Measurements from ENCODE around the gene BBS12.

Gene BBS12

DNA sequence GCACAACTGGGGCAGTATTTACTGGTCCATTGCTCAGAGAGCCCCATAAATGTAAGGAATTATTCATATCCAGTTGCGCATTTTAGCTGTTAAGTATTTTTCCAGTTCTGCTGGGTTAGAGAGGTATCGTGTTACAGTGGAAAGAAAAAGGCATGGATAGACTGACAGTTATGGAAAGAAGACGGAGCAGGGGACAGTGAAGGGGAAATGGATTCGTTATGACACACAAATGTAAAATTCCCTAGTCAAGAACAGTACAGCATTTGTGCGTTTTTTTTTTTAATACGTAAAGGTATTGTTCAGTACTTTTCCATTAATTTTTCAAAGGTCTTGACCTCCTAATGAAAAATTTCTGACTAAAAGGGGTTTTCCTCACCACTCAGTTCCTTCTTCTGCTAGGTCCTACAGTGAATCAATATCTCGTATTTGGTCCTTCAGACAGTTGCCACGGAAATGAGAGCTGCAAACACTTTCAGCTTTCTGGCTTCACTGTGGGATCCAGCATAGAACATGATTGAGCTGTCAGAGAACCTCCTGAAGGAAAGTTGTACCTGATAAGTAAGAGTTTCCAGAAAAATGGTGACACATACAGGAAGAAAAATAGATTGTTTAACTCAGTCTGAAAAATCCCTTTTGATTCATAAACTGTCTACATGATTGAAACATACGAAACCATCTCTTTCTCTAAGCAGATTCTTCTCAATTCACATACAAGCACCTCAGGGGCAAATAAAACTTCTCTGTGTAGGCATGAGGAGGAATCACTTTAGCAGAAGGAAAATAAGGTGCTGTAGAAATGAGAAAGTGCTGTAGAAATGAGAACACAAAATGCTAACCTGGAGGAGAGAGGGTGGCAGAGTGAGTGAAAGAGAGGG is 21.8 kb upstream of the BBS12 start:
- Histone ChIP-seq H2AFZ (ENCODE audit: low read depth, low read length, severe bottlenecking) (no peak overlapping the region), H3K9me2 (replicated peaks; ENCODE audit: insufficient read depth, low read length) (no peaks in the 10 kb centered on the region), H3K4me2 (ENCODE audit: low read depth, low read length, poor library complexity, severe bottlenecking) (no peak overlapping the region)

DNA sequence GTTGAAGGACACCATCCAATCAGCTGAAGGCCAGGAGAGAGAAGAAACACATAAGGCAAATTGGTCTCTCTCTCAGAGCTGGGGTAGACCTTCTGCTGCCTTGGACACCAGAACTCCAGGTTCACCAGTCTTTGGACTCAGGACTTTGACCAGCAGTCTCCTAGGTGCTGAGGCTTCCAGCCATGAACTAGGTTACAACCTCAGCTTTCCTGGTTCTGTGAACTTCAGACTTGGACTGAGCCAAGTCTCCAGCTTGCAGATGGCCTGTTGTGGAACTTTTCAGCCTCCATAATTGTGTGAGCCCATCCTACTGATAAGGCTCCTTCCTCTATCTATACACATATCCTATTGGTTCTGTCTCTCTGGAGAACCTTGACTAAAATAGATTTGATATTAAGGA is 20.6 kb upstream of the BBS12 start:
- TF ChIP-seq EZH2phosphoT487 (conservative IDR thresholded peaks at IDR 0.05; ENCODE audit: low read length), result no peak
- TF ChIP-seq, protein P1, sequence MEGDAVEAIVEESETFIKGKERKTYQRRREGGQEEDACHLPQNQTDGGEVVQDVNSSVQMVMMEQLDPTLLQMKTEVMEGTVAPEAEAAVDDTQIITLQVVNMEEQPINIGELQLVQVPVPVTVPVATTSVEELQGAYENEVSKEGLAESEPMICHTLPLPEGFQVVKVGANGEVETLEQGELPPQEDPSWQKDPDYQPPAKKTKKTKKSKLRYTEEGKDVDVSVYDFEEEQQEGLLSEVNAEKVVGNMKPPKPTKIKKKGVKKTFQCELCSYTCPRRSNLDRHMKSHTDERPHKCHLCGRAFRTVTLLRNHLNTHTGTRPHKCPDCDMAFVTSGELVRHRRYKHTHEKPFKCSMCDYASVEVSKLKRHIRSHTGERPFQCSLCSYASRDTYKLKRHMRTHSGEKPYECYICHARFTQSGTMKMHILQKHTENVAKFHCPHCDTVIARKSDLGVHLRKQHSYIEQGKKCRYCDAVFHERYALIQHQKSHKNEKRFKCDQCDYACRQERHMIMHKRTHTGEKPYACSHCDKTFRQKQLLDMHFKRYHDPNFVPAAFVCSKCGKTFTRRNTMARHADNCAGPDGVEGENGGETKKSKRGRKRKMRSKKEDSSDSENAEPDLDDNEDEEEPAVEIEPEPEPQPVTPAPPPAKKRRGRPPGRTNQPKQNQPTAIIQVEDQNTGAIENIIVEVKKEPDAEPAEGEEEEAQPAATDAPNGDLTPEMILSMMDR (IDR thresholded peaks at IDR 0.05; ENCODE audit: insufficient read depth, low read length, poor library complexity, severe bottlenecking), result no peak
- Histone ChIP-seq H3K79me2 (ENCODE audit: insufficient read depth, low read length) (no peaks in the 10 kb centered on the region), H3K4me2 (ENCODE audit: low read depth, low read length, poor library complexity, severe bottlenecking) (no peak overlapping the region), H2AFZ (ENCODE audit: low read depth, low read length, severe bottlenecking) (no peak overlapping the region), H3K27ac (ENCODE audit: low read depth, low read length) (no peak overlapping the region), H3K27me3 (ENCODE audit: low read length) (no peaks in the 10 kb centered on the region), H3K9me2 (replicated peaks; ENCODE audit: insufficient read depth, low read length) (no peaks in the 10 kb centered on the region), H3F3A (ENCODE audit: insufficient read depth) (no peaks in the 10 kb centered on the region), H3K4me3 (ENCODE audit: insufficient read depth, low read length, poor library complexity, severe bottlenecking) (no peak overlapping the region), H3K9ac (ENCODE audit: low read length) (no peak overlapping the region), H4K20me1 (ENCODE audit: low read depth, low read length) (no peaks in the 10 kb centered on the region), H3K9me3 (ENCODE audit: insufficient read depth, low read length) (no peaks in the 10 kb centered on the region), H3K36me3 (ENCODE audit: low read length) (no peaks in the 10 kb centered on the region)

More for the DNA sequence above, 21.8 kb upstream of the BBS12 start:
- H3K36me3 ChIP-seq (ENCODE audit: low read length), result no peaks in the 10 kb centered on the region
- no peak for TF ChIP-seq EZH2phosphoT487 (conservative IDR thresholded peaks at IDR 0.05; ENCODE audit: low read length)
- TF ChIP-seq, protein P1 (IDR thresholded peaks at IDR 0.05; ENCODE audit: insufficient read depth, low read length, poor library complexity, severe bottlenecking), result no peak
- no peaks in the 10 kb centered on the region for H3F3A ChIP-seq (ENCODE audit: insufficient read depth)
- no peak overlapping the region for H3K4me3 ChIP-seq (ENCODE audit: insufficient read depth, low read length, poor library complexity, severe bottlenecking)
- no peaks in the 10 kb centered on the region for H3K9me3 ChIP-seq (ENCODE audit: insufficient read depth, low read length)
- H3K27me3 ChIP-seq (ENCODE audit: low read length), result no peaks in the 10 kb centered on the region
- no peaks in the 10 kb centered on the region for H4K20me1 ChIP-seq (ENCODE audit: low read depth, low read length)
- no peak overlapping the region for H3K27ac ChIP-seq (ENCODE audit: low read depth, low read length)
- no peak overlapping the region for H3K9ac ChIP-seq (ENCODE audit: low read length)
- no peaks in the 10 kb centered on the region for H3K79me2 ChIP-seq (ENCODE audit: insufficient read depth, low read length)

DNA sequence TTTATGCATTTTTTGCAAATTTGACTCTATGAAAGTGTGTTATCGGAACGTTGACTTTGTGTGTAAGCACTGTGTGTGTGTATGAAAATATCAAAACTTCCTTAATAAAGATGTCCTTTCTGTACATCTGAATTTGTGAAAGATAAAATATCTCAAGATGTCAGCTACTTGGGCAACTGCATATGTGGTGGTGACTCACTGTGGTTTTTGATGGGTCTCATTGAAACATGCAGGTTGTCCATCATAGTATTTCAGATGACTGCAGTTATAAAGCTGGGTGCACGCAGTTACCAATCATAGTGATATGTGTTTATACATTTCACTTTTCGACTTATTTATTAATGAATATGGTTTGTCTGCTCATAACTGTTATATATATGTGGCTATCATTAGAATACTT is 19.7 kb upstream of the BBS12 start:
- Histone ChIP-seq H3K9me2 (replicated peaks; ENCODE audit: insufficient read depth, low read length) (no peaks in the 10 kb centered on the region), H3K9me3 (ENCODE audit: insufficient read depth, low read length) (no peaks in the 10 kb centered on the region), H4K20me1 (ENCODE audit: low read depth, low read length) (no peaks in the 10 kb centered on the region), H3K27ac (ENCODE audit: low read depth, low read length) (no peak overlapping the region), H2AFZ (ENCODE audit: low read depth, low read length, severe bottlenecking) (no peak overlapping the region), H3K27me3 (ENCODE audit: low read length) (no peaks in the 10 kb centered on the region), H3K9ac (ENCODE audit: low read length) (no peak overlapping the region), H3F3A (ENCODE audit: insufficient read depth) (no peaks in the 10 kb centered on the region), H3K4me3 (ENCODE audit: insufficient read depth, low read length, poor library complexity, severe bottlenecking) (no peak overlapping the region), H3K79me2 (ENCODE audit: insufficient read depth, low read length) (no peaks in the 10 kb centered on the region), H3K4me2 (ENCODE audit: low read depth, low read length, poor library complexity, severe bottlenecking) (no peak overlapping the region), H3K36me3 (ENCODE audit: low read length) (no peaks in the 10 kb centered on the region)
- no peak for TF ChIP-seq EZH2phosphoT487 (conservative IDR thresholded peaks at IDR 0.05; ENCODE audit: low read length)
- TF ChIP-seq, protein P1 (IDR thresholded peaks at IDR 0.05; ENCODE audit: insufficient read depth, low read length, poor library complexity, severe bottlenecking), result no peak

Data from SU-DHL-6 (cell line).